OCI-LY1 (cell line): ENCODE results near the gene TNFRSF1A.

Experiments used
- CTCF ChIP-seq: fragments of 200-600 bp; sonication (generic), shearing (Covaris generic); IDR thresholded peaks from 2 replicates; pipeline ENCODE4 v1.5.1; 2017; ENCODE audit warnings: mild to moderate bottlenecking, antibody characterized with exemption, low read length, moderate library complexity, mixed read lengths
- EZH2 ChIP-seq: fragments of 200-600 bp; sonication (generic), shearing (Covaris generic); IDR thresholded peaks from 2 replicates; pipeline ENCODE4 v1.8.0; 2017; ENCODE audit warnings: borderline replicate concordance, mixed run types, mild to moderate bottlenecking, antibody characterized with exemption, low read length, moderate library complexity, mixed read lengths

GRCh38 chr12:6368906-6369525 is 27.1 kb upstream of the TNFRSF1A start:
- TF ChIP-seq CTCF (no peak), EZH2 (no peak)
